Measurements from ENCODE around the gene GALNT10. TPM values are rescaled to one million over a fixed set of nuclear protein-coding genes. Genes with fewer than 3 reads are reported as not detected.

GALNT10 gene
- total RNA-seq, 4 donors from 2014 or later: 21.4 to 49.8 (median 44.7) TPM

GRCh38 chr5:154165886-154166285 is 24.6 kb upstream of the GALNT10 start:
- H3K27ac ChIP-seq (replicated peaks in 1 of 4): no peak overlapping the region
- no peaks in the 10 kb centered on the region for H3K4me1 ChIP-seq
- no peak for DNase-seq (ENCODE audit: extremely low spot score)
- no peaks in the 10 kb centered on the region for H3K36me3 ChIP-seq
- H3K4me3 ChIP-seq: no peak overlapping the region
- intact Hi-C loops (cut with DNase I): no loop called here
- TF ChIP-seq EP300 (IDR thresholded peaks at IDR 0.05) (no peak), POLR2A (IDR thresholded peaks at IDR 0.05; ENCODE audit: low read depth) (no peak), POLR2AphosphoS5 (IDR thresholded peaks at IDR 0.05) (no peak)
- TF ChIP-seq, protein P1, sequence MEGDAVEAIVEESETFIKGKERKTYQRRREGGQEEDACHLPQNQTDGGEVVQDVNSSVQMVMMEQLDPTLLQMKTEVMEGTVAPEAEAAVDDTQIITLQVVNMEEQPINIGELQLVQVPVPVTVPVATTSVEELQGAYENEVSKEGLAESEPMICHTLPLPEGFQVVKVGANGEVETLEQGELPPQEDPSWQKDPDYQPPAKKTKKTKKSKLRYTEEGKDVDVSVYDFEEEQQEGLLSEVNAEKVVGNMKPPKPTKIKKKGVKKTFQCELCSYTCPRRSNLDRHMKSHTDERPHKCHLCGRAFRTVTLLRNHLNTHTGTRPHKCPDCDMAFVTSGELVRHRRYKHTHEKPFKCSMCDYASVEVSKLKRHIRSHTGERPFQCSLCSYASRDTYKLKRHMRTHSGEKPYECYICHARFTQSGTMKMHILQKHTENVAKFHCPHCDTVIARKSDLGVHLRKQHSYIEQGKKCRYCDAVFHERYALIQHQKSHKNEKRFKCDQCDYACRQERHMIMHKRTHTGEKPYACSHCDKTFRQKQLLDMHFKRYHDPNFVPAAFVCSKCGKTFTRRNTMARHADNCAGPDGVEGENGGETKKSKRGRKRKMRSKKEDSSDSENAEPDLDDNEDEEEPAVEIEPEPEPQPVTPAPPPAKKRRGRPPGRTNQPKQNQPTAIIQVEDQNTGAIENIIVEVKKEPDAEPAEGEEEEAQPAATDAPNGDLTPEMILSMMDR (IDR thresholded peaks at IDR 0.05): no peak
- H3K9me3 ChIP-seq: no peaks in the 10 kb centered on the region
- 50% methylated on average over 10 of the region's 10 CpGs for WGBS
- no peaks in the 10 kb centered on the region for H3K27me3 ChIP-seq

- Histone ChIP-seq H3K27me3 (no peaks in the 10 kb centered on the region), H3K4me3 (no peak overlapping the region), H3K27ac (replicated peaks in 1 of 4) (no peak overlapping the region), H3K36me3 (no peaks in the 10 kb centered on the region), H3K4me1 (no peaks in the 10 kb centered on the region), H3K9me3 (no peaks in the 10 kb centered on the region)
- intact Hi-C loops (cut with DNase I): no loop called here
- TF ChIP-seq, protein P1 (IDR thresholded peaks at IDR 0.05): no peak
- no peak for TF ChIP-seq POLR2AphosphoS5 (IDR thresholded peaks at IDR 0.05)
- no peak for TF ChIP-seq POLR2A (IDR thresholded peaks at IDR 0.05; ENCODE audit: low read depth)
- TF ChIP-seq EP300 (IDR thresholded peaks at IDR 0.05): no peak
- 94% methylated on average over 2 of the region's 2 CpGs for WGBS
- no peak for DNase-seq (ENCODE audit: extremely low spot score)
Measured at GRCh38 chr5:154166901-154167791, 23.4 kb upstream of the GALNT10 start.

DNA sequence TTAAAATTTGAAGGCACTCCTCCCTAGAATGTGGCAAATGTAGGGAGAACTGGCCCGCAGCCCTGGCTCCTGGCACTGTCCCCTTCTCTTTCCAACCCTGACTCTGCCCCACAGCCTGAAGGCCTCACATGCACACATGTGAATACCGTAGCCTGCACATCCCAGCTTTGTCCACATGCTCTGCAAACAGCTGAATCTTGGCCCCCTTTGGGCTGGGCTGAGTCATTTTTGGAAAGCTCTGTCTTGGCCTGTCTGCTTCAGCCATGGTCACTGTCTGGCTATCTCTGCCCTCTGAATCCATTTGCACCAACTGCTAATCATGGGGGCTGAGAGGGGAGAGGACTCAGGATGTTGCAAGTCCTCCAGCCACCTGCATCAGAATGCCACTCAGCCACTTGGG is 22.1 kb upstream of the GALNT10 start:
- intact Hi-C loops (cut with DNase I): no loop called here
- H3K27me3 ChIP-seq: no peaks in the 10 kb centered on the region
- H3K4me3 ChIP-seq: no peak overlapping the region
- 69% methylated on average over 2 of the region's 2 CpGs for WGBS
- H3K9me3 ChIP-seq: no peaks in the 10 kb centered on the region
- no peaks in the 10 kb centered on the region for H3K4me1 ChIP-seq
- H3K36me3 ChIP-seq: no peaks in the 10 kb centered on the region
- TF ChIP-seq, protein P1 (IDR thresholded peaks at IDR 0.05): no peak
- TF ChIP-seq POLR2A (IDR thresholded peaks at IDR 0.05; ENCODE audit: low read depth) (no peak), POLR2AphosphoS5 (IDR thresholded peaks at IDR 0.05) (no peak), EP300 (IDR thresholded peaks at IDR 0.05) (no peak)
- H3K27ac ChIP-seq (replicated peaks in 1 of 4): no peak overlapping the region
- DNase-seq (ENCODE audit: extremely low spot score): no peak

DNA sequence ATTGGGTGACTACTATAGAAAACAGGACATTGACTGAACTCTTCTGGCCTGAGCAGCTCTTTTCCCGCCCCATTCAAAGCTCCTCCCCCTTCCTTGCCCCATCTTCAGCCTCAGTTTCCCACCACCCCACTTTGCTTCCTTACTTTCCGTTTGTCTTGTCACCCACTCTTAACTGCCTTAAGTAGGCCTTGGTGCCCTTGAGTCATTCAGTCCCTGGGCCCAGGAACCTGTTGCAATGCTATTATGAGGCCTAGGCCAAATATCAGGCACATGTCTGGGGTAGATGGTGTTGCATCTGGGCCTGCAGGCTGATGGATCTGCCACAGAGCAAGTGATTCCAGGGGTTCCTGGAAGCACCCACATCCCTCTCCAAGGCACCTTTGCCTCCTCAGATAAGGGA is 17.7 kb upstream of the GALNT10 start:
- Histone ChIP-seq H3K4me3 (no peak overlapping the region), H3K27me3 (no peaks in the 10 kb centered on the region), H3K27ac (replicated peaks in 1 of 4) (no peak overlapping the region), H3K9me3 (no peaks in the 10 kb centered on the region), H3K36me3 (no peaks in the 10 kb centered on the region), H3K4me1 (peaks cover 0 to 10% (median 1%) of the 10 kb centered on the region in 4 donors)
- no peak for DNase-seq (ENCODE audit: extremely low spot score)
- intact Hi-C loops (cut with DNase I): no loop called here
- WGBS: 94% methylated on average over 2 of the region's 2 CpGs
- TF ChIP-seq, protein P1 (IDR thresholded peaks at IDR 0.05): no peak
- TF ChIP-seq EP300 (IDR thresholded peaks at IDR 0.05): no peak
- TF ChIP-seq POLR2A (IDR thresholded peaks at IDR 0.05; ENCODE audit: low read depth): no peak
- TF ChIP-seq POLR2AphosphoS5 (IDR thresholded peaks at IDR 0.05): no peak

Measured in esophagus muscularis mucosa (tissue), 4 donors.